ENCODE measurements around the gene ANKRD44.

- TF ChIP-seq CTCF (IDR thresholded peaks at IDR 0.05) (no peak), JUNB (IDR thresholded peaks at IDR 0.05) (no peak), EP300 (IDR thresholded peaks at IDR 0.05) (no peak), ELK1 (IDR thresholded peaks at IDR 0.05; ENCODE audit: low read depth, low read length) (no peak), CHD4 (IDR thresholded peaks at IDR 0.05; ENCODE audit: borderline replicate concordance) (no peak), MAZ (IDR thresholded peaks at IDR 0.05; ENCODE audit: borderline replicate concordance, low read depth, low read length) (no peak), EHF (CRISPR knock-in tag; IDR thresholded peaks at IDR 0.05) (no peak), USF2 (IDR thresholded peaks at IDR 0.05) (no peak), HMGXB4 (CRISPR knock-in tag; IDR thresholded peaks at IDR 0.05; ENCODE audit: borderline replicate concordance) (no peak), CHD2 (IDR thresholded peaks at IDR 0.05; ENCODE audit: low read length, partially characterized antibody) (no peak), CEBPB (IDR thresholded peaks at IDR 0.05) (no peak)
Measured at GRCh38 chr2:197332641-197333040, 22.1 kb upstream of the ANKRD44 start.

Data from A549 (cell line).